SK-N-SH treated with all-trans-retinoic acid at 6 μM for 48 hours (cell line): Measurements from ENCODE around the gene FBXO24.

Source experiments
- ARNTL ChIP-seq: fragments of 450-650 bp; formaldehyde crosslinking; IDR thresholded peaks from 2 replicates; pipeline ENCODE4 v1.5.0; 2020; ENCODE audit warnings: low read depth, mild to moderate bottlenecking, moderate library complexity, borderline replicate concordance
- GLIS3 ChIP-seq: fragments of 250-450 bp; sonication (Bioruptor Pico); IDR thresholded peaks from 2 replicates; pipeline ENCODE4 v1.5.0; 2020; ENCODE audit warnings: mild to moderate bottlenecking, moderate library complexity
- OSR1 ChIP-seq: fragments of 250-450 bp; sonication (Bioruptor Pico); IDR thresholded peaks from 2 replicates; pipeline ENCODE4 v1.8.0; 2022; ENCODE audit warnings: moderate library complexity, mild to moderate bottlenecking, inconsistent platforms
- PPARA ChIP-seq: fragments of 250-450 bp; sonication (Bioruptor Pico); IDR thresholded peaks from 2 replicates; pipeline ENCODE4 v1.5.0; 2020; ENCODE audit warnings: mild to moderate bottlenecking, borderline replicate concordance
- TCF4 ChIP-seq: fragments of 250-450 bp; sonication (Bioruptor Pico); IDR thresholded peaks from 2 replicates; pipeline ENCODE4 v1.8.0; 2021; ENCODE audit warnings: mild to moderate bottlenecking, moderate library complexity, borderline replicate concordance
- ZC3H10 ChIP-seq: fragments of 250-450 bp; sonication (Bioruptor Pico); IDR thresholded peaks from 2 replicates; pipeline ENCODE4 v1.5.1; 2021; ENCODE audit warnings: mild to moderate bottlenecking, moderate library complexity
- ZFP30 ChIP-seq: fragments of 450-650 bp; formaldehyde crosslinking; IDR thresholded peaks from 2 replicates; pipeline ENCODE4 v1.5.0; 2022; ENCODE audit warnings: mild to moderate bottlenecking, moderate library complexity
- TF ChIP-seq, protein P1 (sequence below): fragments of 250-450 bp; sonication (Bioruptor Pico); IDR thresholded peaks from 2 replicates; pipeline ENCODE4 v1.5.1; 2020; ENCODE audit warnings: low read depth, mild to moderate bottlenecking, moderate library complexity
- TF ChIP-seq, protein P2 (sequence below): fragments of 250-450 bp; sonication (Bioruptor Pico); IDR thresholded peaks from 2 replicates; pipeline ENCODE4 v1.8.0; 2021; ENCODE audit warnings: low read depth, mild to moderate bottlenecking, moderate library complexity, borderline replicate concordance

DNA sequence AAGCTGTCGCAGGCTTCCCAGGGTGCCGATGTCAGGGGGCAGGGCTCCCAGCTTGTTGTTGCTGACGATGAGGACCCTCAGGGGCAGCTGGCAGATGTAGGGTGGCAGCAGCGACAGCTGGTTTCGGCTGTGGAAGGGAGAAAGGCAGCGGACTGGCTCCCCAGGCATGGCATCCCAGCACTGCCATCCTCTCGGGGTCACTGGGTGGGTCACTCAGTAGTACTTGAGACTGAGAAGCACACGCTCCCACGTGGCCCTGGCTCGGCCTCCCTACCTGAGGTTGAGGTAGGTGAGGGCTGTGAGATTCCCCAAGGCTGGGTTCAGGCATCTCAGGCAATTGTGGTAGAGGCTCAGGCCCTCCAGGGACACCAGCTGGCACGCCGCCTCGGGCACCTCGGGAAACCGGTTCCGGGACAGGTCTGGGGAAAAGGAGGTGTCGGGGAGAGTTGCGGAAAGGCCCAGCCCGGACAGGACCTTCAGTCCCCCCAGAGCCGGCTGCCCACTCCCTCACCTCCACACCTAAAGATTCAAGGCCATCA lies 4.0 kb upstream of the FBXO24 start:
- TF ChIP-seq, protein P1, sequence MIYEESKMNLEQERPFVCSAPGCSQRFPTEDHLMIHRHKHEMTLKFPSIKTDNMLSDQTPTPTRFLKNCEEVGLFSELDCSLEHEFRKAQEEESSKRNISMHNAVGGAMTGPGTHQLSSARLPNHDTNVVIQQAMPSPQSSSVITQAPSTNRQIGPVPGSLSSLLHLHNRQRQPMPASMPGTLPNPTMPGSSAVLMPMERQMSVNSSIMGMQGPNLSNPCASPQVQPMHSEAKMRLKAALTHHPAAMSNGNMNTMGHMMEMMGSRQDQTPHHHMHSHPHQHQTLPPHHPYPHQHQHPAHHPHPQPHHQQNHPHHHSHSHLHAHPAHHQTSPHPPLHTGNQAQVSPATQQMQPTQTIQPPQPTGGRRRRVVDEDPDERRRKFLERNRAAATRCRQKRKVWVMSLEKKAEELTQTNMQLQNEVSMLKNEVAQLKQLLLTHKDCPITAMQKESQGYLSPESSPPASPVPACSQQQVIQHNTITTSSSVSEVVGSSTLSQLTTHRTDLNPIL (CRISPR knock-in tag): no peak
- TF ChIP-seq OSR1 (CRISPR knock-in tag) (no peak), ZC3H10 (no peak), TCF4 (CRISPR knock-in tag) (no peak), ZFP30 (CRISPR knock-in tag) (no peak), ARNTL (CRISPR knock-in tag) (no peak), PPARA (no peak), GLIS3 (no peak)
- TF ChIP-seq, protein P2, sequence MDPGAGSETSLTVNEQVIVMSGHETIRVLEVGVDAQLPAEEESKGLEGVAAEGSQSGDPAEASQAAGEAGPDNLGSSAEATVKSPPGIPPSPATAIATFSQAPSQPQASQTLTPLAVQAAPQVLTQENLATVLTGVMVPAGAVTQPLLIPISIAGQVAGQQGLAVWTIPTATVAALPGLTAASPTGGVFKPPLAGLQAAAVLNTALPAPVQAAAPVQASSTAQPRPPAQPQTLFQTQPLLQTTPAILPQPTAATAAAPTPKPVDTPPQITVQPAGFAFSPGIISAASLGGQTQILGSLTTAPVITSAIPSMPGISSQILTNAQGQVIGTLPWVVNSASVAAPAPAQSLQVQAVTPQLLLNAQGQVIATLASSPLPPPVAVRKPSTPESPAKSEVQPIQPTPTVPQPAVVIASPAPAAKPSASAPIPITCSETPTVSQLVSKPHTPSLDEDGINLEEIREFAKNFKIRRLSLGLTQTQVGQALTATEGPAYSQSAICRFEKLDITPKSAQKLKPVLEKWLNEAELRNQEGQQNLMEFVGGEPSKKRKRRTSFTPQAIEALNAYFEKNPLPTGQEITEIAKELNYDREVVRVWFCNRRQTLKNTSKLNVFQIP (CRISPR knock-in tag): no peak
